Astrocyte of the hippocampus (primary cell): ENCODE data around the gene PARP12.

Experiments used
- DNase-seq: peaks from one replicate; pipeline ENCODE4 v3.0.0; 2011; ENCODE audit warnings: low read depth, low spot score

PARP12 gene

GRCh38 chr7:140015471-140015970 lies 47.2 kb downstream of the PARP12 start:
- no peak for DNase-seq

- no peak for DNase-seq
Measured at GRCh38 chr7:140014123-140014522, 48.6 kb downstream of the PARP12 start.

- DNase-seq: no peak
Measured at GRCh38 chr7:140013676-140014075, 49.1 kb downstream of the PARP12 start.

DNA sequence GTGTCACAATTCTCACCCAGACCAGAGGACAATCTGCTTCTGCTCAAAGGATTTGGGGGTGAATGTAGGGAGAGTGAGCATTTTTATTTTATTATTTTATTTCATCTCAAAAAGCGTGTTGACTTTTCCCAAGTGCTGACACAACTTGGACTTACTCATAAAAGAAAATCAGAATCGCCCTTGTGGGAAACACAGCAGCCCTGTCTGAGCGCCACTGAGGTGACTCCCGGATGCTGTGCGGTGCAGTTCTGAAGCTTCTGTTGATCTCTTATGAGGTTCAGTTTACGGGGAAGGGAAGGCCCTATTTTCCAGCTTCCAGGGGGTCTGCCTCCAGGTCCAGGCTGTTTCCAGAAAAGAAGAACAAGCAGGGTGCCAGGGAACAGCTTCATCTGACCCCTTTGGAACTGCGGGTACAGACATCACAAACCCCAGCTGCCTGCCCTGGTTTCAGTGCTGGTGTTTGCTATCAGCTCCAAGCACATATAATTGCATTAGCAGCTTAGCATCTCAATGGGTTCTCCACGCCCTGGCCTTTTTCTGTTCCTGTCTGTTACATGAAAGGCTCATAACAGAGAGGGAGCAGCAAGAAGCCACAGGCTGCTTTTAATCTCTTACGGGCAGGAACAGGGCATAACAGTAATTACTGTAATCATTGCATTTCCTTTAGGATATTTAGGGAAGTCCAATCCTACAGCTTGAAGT lies 52.4 kb downstream of the PARP12 start:
- DNase-seq: no peak

DNA sequence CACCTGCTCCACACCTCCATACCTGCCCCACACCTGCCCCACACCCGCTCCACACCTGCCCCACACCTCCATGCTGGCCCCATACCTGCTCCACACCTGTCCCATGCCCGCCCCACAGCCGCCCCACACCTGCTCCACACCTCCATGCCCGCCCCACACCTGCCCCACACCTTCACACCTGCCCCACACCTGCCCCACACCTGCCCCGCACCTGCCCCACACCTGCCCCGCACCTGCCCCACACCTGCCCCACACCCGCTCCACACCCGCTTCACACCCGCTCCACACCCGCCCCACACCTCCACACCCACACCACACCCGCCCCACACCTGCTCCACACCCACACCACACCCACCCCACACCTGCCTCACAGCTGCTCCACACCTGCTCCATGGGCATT lies 53.0 kb downstream of the PARP12 start:
- DNase-seq: no peak

GRCh38 chr7:140008755-140009610 lies 53.8 kb downstream of the PARP12 start:
- no peak for DNase-seq

- DNase-seq: no peak
Measured at GRCh38 chr7:140007051-140007690, 55.6 kb downstream of the PARP12 start.

GRCh38 chr7:140006600-140006999 lies 56.2 kb downstream of the PARP12 start:
- no peak for DNase-seq

DNA sequence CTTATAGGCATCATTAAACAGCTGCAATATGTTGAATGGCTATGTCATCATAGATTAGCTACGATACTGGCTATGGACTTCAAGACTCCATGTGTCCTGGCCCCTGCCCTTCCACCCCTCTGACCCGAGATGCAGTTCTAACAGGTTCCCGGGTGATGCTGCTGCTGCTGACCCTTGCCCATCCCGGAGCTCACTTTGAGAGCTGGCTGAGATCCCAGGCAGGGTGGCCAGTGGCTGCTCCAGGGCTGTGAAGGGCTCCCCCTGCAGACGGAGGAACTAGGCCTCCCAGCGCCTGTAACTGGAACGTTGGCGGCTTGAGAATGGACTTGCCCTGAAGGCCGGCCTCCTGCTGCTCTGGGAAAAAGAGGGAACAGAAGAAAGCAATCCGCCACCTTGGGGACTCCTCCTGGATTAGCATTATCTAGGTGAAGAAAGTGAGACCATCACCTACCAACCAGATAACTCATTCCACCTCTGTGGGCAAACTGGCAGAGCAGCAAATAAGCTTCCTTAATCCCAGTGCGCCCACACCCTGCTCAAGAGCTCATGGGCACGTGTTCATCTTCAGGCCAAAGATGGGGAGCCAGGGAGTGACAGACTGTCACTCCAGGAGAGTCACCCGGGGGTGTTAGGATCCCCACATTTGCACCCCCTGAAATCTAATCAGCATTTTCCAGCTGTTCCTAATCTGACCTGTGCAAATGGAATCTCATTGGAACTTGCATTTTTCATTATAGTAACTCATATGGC lies 56.8 kb downstream of the PARP12 start:
- DNase-seq: peak; percentile 30

DNA sequence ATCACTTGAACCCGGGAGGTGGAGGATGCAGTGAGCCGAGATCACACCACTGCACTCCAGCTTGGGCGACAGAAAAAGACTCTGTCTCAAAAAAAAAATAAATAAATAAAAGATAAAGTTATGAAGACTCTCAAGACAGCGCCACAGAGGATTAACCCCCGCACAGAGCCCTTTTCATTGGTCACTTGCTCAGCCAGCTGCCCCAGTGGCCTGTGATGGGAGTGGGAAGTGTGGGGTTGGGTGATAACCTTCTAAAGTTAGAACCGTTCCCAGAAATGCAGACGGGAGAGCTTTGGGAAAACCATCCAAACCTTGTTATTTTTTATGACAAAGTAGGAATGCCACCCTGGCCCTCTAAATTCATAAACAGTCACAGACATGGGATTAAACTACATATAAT lies 57.4 kb downstream of the PARP12 start:
- DNase-seq: no peak

GRCh38 chr7:140004672-140005071 lies 58.1 kb downstream of the PARP12 start:
- DNase-seq: no peak

DNA sequence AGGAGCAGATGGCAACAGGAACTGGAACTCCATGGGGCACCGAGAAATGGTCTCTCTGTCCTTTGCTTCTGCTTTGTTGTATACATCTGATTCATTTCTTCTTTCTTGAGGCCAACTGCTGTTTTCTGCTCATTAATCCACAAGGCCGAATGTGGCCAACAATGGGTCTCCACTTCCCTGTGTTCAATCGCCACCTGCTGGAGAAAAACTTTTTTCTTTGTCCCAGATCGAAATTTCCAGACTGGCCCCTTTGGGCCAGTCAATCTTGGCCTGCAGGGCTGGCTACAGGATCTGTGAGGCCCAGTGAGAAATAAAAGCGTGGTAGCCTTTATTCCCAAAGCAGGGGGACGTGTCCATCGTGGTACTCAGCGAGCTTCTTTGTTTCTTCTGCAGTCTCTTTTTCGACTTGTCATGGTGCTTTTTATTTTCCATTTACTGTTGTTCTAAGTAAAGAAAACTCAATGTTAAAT lies 58.8 kb downstream of the PARP12 start:
- DNase-seq: peak; percentile 78

DNA sequence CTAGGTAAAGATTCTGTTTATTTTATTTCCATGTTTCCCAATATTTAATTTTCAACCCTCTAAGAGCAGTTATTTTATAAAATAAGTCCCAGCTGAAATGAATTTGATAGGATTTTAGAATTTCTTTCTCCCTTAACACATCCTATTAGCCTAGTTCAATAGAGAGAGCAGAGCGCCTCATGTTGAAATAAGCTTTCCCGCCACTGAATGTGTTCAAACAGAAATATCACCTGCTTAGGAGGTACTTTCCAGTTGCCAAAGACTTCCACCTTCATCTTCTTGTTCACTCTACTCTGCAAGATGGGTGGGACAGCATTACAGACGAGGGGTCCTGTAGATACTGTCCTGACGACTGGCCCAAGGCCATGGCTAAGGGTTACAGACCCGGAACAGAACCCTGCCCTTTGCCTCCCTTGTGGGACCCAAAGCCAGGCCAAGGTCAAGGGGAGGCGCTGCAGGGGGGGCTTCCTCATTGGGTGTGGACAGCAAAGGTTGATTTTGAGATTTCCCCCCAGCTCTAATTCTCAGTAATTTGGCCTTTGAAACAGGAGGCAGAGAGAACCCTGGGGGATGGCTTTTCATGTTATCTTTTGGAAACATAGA lies 62.0 kb downstream of the PARP12 start:
- DNase-seq: no peak

DNA sequence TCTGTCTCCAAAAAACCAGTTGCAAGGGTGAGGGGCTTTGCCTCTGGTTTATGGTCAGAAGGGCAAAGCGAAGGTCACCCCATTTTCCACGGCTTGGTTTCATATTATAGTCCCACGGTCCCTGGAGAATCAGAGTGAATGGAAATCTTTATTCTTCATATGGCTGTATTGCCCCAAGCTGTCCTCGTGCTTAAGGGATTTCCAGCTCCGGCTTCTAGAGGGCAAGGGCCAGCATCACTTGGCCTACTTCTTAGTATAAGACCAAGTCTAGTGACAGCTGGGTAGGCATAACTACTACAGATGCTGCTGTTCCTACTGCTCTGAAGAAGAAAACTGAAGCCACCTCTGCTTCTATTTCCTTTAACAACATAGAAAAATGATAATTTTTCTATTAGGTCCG lies 63.2 kb downstream of the PARP12 start:
- DNase-seq: no peak

GRCh38 chr7:139998572-139998971 lies 64.2 kb downstream of the PARP12 start:
- no peak for DNase-seq

- DNase-seq: peak; percentile 80
Measured at GRCh38 chr7:139995017-139995915, 67.5 kb downstream of the PARP12 start.

GRCh38 chr7:139994356-139994755 lies 68.4 kb downstream of the PARP12 start:
- no peak for DNase-seq

DNA sequence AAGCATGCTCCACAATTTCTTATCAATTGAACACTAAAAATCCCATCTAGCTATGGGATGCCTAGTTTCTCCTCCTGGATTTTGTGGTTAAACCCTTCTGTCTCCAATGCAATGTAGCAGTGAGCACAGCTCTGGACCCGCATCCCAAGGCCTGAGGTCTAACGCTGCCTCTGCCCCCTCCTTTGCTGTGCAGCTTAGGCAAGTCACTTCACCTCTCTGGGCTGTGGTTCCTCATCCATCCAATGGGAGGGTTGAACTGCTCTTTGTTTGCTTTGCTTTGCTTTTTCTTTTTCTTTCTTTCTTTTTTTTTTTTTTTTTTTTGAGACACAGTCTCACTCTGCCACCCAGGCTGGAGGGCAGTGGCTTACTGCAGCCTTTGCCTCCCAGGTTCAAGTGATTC lies 69.2 kb downstream of the PARP12 start:
- no peak for DNase-seq

GRCh38 chr7:139993169-139993568 lies 69.6 kb downstream of the PARP12 start:
- no peak for DNase-seq
